GM21717 (cell line): ENCODE measurements around the gene ULK4.
"Not testable (repeated sequence)": the region's sequence is repeated elsewhere in the genome, so short reads cannot be mapped to it uniquely, and the experiment has no call there.

Experiments
- ATAC-seq: cut with Tn5 transposase; IDR thresholded peaks from one replicate; pipeline ENCODE4 v1.9.1; 2021; ENCODE audit warnings: mild to moderate bottlenecking, moderate library complexity; ENCODE audit not compliant: unreplicated experiment

Gene ULK4

DNA sequence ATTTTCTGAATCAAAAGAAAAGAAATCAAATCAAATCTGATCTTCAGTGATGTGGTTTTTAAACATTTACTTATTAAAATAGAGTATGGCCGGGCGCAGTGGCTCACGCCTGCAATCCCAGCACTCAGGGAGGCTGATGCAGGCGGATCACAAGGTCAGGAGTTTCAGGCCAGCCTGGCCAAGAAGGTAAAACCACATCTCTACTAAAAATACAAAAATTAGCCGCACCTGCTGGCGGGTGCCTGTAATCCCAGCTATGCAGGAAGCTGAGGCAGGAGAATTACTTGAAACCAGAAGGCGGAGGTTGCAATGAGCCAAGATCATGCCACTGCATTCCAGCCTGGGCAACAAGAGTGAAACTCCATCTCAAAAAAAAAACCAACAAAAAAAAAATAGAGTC lies 169.1 kb downstream of the ULK4 start:
- no peak for ATAC-seq

DNA sequence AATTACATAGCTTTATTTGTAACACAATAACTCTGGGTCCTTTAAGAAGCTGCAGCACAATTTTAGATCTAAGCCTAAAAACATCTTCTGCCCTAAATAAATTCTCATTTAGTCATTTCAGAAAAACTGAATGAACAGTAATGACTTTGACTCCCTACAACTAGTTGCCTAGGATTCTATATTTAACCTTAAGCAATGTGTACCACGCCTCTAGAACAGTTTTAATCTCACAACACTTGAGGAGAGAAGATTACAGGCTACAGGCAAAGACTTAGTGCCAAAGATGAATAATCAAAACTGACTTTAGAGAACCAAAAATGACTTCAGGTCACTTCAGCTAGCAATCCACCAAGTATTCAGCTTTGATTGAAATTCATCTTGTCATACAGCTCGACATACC lies 192.8 kb downstream of the ULK4 start:
- no peak for ATAC-seq

DNA sequence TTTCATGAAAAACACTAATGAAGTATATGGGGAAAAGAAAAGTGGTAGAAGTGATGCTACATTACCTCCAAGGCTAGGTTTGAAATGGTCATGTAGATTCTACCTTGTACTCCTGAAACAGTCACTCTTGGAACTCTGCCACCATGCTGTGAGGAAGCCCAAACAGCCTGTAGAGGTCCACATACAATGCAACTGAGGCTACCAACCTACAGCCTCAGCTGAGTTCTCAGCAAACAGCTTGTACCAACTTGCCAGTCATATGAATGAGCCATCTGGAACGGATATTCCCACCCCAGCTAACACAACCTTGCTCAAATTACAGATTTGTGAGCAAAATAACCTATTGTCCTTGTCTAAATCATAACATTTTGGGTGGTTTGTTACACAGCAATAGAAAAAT lies 193.5 kb downstream of the ULK4 start:
- no peak for ATAC-seq

DNA sequence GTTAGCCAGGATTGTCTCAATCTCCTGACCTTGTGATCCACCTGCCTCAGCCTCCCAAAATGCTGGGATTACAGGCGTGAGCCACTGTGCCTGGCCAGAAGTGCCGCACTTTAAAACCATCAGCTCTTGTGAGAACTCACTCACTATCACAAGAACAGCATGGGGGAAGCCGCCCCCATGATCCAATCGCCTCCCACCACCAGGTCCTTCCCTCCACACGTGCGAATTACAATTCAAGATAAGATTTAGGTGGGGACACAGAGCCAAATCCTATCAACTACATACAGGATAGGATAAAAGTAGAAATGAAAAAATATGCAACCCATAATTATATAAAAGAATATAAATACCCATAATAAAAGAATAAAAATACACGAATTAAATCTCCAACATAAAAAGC lies 199.0 kb downstream of the ULK4 start:
- not testable (repeated sequence) for ATAC-seq

DNA sequence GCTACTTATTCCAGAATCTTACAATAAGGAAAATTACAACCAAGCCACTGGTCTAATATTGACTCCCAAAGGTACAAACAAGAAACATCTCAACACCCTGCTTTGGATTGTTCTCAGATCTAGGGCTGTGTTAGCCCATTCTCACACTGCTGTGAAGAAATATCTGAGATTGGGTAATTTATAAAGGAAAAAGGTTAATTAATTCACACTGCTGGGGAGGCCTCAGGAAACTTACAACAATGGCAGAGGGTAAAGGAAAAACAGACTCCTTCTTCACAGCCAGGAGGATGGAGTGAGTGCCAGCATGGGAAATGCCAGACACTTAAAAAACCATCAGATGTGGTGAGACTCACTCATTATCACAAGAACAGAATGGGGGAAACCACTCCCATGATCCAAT lies 208.3 kb downstream of the ULK4 start:
- no peak for ATAC-seq

DNA sequence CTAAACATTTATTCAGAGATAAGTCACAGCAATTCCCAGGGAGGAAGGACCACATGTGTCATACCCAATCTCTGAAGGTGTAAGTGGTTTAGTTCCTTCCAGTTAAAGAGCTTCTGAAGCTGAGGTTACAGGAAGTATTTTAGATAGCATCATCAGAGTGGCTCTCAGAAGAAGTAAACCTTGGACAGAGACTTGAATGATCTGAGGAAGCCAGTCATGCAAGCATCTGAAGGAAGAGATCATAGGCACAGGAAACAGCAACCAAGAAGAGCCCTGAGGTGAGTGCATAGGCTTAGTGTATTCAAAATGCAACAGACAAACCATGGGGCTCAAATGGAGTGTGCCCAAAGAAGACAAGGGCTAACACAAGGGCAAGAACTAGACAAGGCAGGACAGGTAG lies 210.3 kb downstream of the ULK4 start:
- no peak for ATAC-seq

DNA sequence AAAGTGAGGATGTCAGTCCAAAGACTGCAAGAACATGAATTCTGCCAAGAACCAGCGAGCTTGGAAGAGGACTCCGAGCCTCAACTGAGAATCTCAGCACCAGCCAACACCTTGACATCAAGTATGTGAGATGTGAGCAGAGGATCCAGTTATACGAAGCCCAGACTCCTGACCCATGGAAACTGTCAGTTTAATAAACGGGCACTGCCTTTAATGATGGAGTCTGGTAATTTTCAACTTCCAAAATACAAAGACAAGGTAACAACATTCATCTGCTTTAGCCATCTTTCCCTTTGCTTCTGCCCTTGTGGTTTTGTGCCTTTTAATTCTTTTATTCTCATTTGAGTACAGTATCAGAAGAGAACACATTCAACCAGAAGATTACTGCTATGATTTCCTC lies 211.9 kb downstream of the ULK4 start:
- ATAC-seq, result no peak

DNA sequence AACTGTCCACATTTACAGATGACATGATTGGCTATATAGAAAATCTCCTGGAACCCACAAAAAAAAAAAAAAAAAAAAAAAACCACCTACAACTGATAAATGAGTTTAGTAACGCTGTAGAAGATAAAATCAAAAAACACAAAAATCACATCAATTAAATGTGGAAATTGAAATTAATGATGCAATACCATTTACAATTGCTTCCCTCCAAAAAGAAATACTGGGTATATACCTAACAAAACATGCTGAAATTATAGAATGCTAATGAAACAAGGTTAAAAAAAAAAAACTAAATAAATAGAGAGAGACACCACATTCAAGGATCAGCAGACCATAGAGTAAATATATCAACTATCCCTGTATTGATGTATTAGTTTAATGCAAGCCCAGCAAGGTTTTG lies 215.7 kb downstream of the ULK4 start:
- ATAC-seq, result no peak

DNA sequence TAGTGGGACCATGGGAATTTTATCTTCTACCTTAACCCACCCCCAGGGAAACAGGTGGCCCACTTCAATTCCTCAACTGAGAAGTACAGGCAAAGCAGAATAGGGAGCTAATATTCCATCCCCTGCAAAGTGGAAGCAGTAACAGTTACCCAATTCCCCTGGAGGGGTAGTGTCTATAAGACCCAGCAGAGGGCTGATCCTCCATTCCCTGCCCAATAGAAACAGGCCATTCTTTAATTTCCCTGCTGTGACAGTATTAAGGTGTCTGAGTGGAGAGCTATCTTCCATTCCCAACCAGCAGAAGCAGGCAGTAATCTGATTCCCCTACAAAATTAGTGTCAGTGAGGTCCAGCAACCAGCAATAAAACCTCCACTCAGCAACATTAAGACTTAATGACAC lies 219.8 kb downstream of the ULK4 start:
- no peak for ATAC-seq

DNA sequence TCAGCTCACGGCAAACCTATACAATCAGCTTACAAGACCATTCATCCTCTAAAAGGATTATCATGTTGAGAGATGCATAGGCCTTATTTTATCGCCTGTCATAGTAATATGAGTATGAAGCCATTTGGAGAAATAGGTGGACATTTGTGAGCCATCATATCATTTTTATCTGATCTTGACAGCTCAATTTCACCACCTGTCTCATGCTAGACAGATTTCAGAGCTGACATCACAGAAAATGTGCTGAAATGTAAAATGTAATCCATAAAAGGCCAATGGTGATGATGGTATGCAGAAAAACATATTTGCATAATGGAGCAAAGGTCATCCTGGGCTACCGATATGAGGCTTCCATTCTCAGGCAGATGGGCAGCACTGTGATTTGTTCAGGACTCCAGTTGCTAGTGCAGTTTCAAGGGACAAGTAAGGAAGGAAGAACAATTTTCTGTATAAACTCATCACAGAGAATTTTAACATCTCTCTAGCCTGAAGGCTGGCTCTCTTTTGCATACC lies 221.5 kb downstream of the ULK4 start:
- ATAC-seq, result no peak

DNA sequence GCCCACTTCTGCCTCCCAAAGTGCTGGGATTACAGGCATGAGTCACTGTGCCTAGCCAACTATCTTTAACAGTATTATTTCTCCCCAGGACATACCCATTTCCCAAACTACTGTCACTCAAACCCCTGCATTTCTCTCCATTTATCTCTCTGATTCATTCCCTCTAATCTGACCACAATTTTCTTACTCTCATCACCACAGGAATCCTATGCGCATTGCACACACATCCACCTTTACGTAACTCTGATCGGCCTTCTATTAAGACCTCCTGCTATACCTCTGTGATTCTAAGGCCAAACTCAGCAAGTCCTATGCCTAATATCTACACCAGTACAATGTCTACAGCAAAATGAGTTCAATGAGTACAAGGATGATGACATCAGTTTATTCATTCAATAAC lies 235.0 kb downstream of the ULK4 start:
- no peak for ATAC-seq

DNA sequence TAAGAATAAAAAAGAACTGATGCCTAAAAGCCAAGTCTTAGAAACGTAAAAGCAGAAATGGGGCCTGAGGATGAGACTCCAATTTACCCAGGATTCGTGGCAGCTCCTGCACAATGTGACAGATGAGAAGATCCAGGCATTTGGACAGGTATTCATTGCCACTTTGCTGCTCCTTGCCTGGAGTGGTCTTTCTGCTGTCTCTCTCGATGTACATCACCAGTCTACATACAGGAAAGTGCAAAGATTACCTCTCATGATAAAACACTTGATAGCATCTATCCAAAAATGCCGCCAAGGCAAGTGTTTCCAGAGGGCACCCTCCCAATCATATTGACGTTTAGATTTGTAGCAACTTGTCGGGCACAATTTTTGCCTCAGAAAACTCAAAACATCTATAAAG lies 244.3 kb downstream of the ULK4 start:
- no peak for ATAC-seq

DNA sequence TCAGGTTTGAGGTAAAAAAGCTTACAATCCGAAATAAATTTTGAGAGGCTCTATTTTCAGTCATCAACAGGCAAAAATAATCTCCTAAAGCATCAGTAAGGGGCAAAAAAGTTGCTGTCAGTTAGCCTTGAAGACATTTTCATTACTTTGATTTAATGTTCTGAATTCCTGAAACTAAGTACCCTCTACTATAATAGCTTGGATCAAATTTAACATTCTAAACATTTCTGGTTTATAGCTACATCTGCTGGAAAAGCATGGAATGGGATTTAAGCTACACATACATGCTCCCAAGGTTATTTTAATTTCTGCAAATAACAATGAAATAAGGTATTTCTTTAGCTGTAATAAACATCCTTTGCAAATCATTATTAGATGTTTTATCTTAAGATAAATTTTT lies 245.4 kb downstream of the ULK4 start:
- ATAC-seq, result no peak

DNA sequence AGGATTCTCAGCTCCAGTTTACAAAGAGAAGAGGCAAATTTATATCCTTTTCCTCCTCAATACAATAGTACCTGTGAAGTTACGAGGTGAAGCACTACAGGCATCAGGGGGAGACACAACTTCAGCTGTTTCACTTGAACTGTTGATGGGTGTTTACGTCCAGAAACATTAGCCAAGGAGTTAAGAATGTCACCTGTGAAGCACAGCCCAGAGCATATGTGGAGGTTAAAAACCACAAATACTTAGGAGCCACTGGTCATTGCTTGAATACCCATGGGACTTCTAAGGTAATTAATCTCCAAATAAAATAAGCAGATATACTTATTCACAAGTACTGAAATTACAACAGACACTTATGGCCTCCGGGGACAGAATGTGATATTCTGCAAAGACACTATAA lies 246.5 kb downstream of the ULK4 start:
- ATAC-seq, result no peak

DNA sequence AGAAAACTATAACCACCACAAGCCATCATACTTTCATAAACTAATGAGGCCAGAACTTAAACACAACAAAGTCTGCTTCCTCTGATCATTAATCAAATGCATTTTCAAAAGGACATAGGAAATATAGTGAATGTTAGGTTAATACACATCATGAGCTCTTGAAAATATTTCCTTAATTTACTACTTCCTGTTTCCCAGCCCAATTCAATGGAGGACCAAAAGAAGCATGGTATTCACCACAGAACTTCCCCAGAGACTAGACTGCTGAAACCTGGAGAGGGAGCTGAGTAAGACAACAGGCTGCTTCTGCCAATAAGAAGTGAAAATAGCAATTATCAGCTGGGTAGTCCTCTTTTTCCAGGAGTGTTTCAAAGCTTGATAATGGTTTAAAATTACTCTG lies 250.3 kb downstream of the ULK4 start:
- ATAC-seq, result no peak

DNA sequence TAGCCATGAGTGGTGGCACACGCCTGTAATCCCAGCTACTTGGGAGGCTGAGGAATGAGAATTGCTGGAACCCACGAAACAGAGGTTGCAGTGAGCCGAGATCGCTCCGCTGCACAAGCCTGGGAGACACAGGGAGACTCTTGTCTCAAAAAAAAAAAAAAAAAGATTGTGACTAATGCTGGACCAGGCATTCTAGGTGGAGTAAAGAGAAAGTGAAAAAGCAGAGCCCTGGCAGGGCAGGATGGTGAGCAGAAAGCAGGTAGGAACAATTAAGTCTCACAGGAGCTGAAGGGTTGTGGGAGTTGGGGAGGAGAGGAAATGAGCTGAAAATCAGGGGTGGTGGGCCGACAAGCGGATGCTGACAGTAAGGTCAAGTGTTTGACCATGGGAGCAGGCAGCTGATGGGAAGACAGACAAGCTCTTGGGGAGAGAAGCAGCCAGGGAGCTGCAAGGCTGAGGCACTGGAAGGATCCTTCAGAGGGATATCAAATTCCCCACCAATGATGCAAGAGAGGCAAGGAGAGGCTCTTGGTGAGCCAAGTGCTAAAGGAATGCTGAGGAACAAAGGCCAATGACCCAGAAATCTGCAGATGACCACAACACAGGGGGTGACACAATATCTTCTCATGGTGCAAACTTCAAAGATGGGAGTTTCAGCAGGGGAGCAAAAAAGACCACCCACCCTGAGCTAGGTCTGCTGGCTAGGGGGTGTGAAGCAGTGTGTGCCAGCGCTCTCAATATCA lies 251.1 kb downstream of the ULK4 start:
- no peak for ATAC-seq

DNA sequence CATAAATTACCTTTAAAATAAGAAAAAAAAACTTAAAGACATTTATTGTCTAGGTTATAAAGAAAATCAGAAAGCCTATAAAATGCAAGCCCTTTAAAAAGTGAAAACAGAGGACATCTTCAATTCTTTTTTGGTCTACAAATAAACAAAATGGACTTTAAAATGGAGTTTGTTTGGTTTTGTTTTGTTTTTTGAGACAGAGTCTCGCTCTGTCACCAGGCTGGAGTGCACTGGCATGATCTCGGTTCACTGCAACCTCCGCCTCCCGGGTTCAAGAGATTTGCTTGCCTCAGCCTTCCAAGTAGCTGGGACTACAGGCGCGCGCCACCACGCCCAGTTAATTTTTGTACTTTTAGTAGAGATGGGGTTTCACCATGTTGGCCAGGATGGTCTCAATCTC lies 252.7 kb downstream of the ULK4 start:
- not testable (repeated sequence) for ATAC-seq

DNA sequence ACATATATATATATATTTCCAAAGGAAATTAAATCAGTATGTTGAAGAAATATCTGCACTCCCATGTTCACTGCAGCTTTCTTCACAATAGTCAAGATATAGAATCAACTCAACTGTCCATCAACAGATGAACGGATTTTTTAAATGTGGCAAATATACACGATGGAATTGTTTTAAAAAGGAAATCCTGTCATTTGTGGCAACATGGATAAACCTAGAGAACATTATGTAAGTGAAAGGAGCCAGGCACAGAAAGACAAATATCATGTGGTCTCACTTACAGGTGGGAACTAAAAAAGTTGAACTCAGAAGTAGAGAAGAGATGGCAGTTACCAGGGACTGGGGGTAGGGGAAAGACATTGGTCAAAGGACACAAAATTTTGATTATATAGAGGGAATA lies 253.7 kb downstream of the ULK4 start:
- ATAC-seq, result no peak

DNA sequence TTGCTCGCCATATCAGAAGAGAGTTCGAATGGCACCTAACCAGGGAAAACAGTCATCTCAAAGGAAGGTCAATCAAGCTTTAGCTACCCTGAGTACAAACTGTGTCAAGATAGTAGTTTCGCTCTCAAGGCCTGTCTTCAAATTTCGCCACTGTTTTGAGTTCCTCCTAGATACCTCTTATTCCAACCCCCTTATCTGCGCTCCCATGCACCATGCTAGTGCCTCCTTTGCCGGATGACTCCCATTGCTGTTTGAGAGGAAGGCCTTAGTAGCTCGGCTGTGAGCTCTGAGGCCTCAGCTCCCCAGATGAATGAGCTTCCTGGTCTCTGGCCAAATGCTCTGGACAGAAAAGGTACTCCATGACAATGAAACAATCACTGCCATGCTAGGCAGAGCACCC lies 256.0 kb downstream of the ULK4 start:
- ATAC-seq, result no peak

DNA sequence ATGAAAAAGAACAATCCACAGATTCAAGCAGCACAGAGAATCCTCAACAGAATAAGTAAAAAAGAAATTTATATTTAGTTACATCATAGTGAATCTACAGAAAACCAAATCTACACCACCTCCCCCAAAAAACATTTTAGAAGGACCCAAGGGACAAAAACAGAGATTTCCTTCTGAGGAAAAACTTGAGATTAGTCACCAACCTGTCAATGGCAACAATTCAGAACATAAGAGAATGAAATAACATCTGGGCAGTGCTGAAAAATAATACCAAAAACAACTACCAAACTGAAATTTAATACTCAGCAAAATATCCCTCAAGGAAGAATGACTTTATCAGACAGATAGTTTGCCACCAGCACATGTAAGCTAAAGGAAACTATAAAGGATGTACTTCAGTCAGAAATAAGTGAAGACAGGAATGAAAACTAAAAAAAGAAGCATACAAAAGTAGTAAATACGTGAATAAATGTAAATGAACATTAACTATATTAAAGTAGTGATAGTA lies 260.7 kb downstream of the ULK4 start:
- ATAC-seq, result no peak

DNA sequence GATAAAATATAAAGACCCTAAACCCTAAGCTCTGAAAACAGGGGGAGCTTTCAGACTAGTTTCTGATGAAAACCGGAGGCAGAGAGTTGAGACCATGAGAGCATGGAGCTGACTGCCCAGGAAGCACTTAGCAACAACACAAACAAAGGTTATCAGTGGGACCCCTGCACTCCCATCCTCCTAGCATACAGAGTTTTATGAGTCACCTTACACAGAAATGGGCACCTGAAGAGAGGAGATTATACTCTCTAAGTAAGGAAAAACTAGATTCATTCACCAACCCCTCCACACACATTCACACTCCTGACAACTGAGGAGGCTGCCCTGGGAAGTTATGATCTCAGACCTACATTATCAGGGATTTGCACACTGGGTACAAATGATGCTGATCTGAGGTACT lies 261.7 kb downstream of the ULK4 start:
- no peak for ATAC-seq

DNA sequence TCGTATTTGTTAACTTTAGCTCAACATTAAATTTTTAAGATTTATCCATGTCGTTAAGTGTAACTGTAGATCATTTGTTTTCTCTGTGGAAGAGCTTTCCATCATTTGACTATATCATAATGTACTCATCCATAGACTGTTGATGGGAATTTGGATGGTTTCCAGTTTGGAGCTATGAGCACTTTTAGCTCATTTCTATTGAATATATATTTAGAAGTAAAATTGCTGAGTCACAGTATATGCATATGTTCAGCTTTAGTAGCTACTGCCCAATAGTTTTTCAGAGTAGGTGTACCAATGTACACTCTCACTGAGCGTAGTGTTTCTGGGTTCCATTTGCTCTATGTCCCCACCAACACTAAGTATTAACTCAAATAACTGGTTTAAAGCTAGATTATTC lies 263.0 kb downstream of the ULK4 start:
- ATAC-seq, result no peak

DNA sequence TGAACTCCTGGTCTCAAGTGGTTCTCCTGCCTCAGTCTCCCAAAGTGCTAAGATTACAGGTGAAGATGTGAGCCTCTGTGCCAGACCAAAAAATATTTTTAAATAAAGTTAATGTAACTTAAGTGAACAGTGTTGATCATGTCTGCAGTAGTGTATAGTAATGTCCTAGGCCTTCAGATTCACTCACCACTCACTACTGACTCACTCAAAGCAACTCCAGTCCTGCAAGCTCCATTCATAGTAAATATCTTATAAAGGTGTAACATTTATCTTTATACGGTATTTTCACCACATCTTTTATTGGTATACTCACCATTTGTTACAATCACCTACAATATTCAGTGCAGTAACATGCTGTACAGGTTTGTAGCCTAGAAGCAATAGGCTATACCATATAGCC lies 264.2 kb downstream of the ULK4 start:
- ATAC-seq, result no peak
